RPMI8226 (cell line): Measurements from ENCODE around the gene MEGF9.
"Not testable (repeated sequence)": the region's sequence is repeated elsewhere in the genome, so short reads cannot be mapped to it uniquely, and the experiment has no call there.

ENCODE experiments used
- DNase-seq: peaks from one replicate; pipeline ENCODE4 v3.0.0-alpha.2; 2015

MEGF9 gene

DNA sequence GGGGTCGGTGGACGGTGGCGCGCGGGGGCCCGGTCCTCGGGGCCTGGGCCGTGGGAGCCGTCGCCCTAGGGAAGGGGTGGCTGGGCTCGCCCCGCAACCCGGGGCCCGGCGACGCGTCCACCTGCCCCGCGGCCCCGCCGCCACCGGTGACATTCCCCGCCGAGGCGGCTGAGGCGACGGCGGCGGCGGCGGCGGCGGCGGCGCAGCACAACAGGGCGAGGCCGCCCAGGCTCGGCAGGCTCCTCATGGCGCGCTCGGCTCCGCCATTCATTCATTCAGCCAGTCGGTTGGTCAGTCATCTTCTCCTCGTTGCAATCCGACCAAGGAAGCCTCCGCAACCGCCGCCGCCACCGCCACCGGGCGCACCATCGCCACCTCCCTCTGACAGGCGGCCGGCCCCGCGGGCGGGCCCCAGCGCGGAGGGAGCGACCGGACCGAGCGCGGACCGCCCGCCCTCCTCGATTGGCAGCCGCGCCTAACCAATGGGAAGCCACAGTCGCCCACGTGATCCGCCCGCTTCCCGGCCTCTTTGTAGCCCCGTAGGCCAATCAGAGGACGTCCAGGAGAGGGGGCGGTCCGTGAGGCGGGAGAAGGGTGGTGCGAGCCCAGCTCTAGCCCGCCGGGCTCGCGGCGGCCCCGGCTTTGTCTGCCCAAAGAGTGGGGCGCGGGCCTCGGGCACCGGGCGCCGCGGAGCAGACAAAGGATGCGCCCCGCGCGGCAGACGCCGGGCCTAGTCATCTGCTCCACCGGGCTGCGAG is at the start of gene MEGF9:
Gene MEGF9 (minus strand): TSS at position 383 of the 758 bp plus-strand sequence. CDS start 112 bp downstream, at position 271.
- peak; percentile 99 for DNase-seq

DNA sequence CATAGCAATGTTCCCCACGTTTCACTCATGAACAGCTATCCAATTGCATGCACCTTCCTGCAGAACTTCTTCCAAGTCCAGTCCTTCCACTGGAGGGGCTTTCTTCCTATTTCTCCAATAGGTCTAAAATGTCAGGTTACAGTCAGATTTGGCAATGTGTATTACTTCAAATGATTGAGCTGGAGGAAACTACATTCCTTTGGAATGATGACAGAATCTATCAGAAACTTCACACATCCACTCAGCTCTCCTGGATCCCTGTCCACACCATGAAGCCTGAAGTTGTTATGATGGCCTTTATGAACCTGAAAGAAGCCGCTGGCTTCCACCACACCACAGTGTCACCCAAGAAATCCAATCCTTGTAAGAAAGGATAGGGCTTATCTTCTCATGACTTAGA is 46.7 kb upstream of the MEGF9 start:
- no peak for DNase-seq

DNA sequence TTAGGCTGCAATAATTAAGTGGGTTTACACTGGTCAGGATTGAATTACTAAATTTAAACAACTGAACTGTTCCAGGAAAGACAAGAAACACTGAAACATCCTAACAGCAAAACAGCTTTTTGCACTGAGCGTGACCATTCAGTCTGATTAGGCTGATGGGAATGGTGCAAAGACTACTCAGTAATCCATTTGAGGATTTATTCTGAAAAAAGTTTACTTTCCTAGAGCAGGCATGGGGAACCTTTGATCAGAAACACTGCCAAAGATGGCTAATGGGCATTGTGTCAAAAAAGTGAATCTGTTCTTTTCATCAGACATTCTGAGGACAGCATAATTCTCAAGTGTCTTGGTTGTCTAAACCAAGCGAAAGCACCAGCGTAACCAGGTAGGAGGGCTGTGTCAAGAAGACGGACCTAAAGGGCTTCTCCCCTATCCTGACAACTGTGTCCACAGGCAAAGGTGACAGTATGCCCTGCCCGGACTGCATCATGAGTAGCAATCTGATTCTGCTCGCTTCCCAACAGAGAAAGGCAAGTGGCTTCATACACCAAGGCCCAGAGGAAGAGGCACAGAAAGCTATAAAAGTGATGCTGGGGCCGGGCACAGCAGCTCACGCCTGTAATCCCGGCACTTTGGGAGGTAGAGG is 45.6 kb upstream of the MEGF9 start:
- no peak for DNase-seq

DNA sequence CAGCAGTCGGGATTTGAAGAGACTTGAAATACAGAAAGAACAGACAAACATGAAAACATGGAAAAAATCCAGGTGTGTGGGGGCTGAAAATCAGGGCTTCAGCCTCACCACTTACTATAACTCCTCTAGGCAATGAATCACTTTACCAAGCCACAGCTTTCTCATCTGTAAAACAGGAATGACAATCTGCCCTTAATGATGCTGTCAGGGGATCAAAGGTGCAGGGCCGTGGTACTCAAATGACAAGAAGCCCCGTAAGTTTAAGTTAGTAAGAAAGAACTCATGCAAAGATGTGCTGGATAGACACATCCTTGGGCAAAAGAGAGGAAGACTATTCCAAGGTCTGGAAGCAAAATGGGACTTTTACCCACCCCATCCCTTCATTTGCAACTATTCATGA is 44.3 kb upstream of the MEGF9 start:
- DNase-seq = no peak

DNA sequence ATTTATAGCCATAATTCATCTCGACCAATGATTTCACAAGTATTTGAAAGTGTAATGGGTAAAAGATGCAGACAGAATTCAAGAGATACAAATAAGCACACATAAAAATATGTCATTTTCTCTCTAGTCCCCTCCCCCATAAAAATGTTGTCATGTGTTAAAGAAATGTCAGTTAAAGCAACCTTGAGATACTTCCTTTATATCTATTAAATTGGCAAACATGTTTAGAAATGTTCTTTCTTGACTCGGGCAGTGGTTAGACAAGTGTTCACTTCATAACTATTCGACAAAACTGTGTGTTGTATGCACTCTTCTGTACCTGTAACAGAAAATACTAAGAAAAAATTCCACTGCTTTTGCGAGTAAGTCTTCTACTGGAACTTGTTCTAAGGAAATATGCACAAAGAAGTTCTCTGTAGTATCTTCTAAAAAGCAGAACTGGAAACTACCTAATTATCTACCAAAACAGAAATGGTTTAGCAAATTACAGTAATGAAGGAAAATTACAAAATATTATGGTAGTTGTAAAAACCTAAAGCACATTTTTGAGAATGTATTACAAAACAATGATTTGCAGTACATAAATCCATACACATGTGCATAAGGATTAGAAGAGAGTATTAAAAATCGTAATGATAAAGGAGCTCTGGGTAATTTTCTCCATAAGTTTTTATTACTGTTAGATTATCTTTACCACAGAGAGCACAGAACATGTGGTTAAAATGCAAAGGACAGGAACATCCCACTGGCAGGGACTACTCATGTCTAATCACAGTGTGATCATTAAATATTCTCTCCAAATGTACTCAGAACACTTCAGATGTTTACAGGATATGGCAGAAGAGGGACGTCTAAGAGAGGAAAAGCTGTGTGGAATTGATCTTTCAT is 43.0 kb upstream of the MEGF9 start:
- DNase-seq = no peak

DNA sequence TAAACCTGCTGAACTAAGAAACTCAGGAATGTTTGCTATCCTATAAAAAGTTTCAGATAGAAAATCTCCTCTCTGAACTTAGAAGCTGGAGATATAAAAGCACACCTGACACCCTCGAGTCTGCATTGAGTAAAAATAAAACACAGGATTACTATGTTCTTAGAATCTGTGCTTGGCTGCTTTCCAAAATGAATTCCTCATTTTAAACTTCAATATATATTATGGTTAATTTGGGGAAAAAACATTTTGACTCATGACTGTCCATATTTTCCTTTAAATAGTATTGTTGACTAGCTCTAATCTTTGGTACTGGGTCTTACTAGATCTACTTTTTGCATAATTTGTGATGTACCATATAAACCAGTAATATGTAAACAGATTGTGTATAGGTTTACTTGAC is 42.3 kb upstream of the MEGF9 start:
- no peak for DNase-seq

DNA sequence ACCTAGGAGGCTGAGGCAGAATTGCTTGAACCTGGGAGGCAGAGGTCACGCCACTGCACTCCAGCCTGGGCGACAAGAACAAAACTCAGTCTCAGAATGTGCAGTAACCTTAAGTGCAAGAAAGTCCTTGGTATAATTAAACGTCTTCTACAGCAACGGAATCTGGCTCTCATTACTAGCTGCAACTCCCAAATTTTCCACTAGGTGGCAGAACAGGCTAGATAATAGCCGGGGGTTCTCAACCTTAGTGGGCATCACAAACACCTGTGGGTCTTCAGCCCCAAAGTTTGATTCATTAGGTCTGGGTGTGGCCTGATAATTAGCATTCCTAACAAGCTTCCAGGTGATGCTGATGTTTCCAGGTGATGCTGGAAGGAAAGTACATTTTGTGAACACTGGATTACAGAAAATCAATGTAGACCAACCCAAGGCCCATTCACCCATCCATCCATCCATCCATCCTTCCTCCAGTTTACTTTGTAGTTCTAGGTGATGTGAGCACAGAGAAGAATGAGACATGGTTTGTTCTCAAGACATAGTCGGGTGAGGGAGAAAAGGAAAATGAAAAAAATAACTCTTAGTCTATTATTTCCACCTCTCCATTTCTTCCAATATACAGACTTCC is 41.7 kb upstream of the MEGF9 start:
- DNase-seq = peak; percentile 72

DNA sequence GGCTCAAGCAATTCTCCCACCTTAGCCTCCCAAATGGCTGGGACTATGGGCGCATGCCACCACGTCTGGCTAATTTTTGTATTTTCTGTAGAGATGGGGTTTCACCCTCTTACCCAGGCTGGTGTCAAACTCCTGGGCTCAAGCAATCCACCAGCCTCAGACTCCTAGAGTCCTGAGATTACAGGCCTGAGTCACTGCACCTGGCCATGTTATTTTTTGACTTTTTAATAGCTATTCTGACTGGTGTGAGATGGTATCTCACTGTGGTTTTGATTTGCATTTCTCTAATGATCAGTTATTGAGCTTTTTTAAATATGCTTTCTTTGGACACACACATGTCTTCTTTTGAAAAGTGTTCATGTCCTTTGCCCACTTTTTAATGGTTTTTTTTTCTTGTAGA is 40.8 kb upstream of the MEGF9 start:
- no peak for DNase-seq

DNA sequence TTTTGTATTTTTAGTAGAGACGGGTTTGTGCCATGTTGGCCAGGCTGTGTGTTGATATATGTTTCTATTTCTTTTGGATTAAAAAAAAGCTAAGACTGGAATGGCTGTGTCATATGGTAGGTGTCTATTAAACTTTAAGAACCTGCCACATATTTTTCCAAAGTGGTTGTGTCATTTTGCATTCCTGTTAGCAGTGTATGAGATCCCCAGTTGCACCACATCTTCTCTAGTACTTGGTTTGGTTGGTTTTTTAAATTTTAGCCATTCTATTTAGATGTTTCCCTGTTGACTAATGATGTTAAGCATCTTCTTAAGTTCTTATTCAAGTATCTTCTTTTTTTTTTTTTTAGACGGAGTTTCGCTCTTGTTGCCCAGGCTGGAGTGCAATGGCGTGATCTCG is 36.2 kb upstream of the MEGF9 start:
- DNase-seq = no peak

DNA sequence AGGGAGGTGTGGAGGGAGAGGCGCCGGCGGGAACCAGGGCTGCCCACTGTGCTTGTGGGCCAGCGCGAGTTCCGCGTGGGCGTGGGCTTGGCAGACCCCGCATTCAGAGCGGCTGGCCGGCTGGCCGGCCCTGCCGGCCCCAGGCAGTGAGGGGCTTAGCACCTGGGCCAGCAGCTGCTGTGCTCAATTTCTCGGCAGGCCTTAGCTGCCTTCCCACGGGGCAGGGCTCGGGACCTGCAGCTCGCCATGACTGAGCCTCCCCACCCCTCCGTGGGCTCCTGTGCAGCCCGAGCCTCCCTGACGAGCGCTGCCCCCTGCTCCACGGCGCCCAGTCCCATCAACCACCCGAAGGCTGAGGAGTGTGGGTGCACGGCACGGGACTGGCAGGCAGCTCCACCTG is 32.1 kb upstream of the MEGF9 start:
- DNase-seq = not testable (repeated sequence)

DNA sequence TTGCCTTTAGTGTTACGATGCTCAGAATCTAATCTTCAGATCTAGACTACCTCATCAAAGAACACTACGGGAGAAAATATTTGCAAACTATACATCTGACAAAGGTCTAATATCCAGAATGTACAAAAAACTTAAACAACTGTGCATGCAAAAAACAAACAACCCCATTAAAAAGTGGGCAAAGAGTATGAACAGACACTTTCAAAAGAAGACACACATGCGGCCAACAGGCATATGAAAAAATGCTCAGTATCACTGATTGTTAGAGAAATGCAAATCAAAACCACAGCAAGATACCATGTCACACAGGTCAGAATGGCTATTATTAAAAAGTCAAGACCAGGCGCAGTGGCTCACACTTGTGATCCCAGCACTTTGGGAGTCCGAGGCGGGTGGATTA is 31.0 kb upstream of the MEGF9 start:
- no peak for DNase-seq

DNA sequence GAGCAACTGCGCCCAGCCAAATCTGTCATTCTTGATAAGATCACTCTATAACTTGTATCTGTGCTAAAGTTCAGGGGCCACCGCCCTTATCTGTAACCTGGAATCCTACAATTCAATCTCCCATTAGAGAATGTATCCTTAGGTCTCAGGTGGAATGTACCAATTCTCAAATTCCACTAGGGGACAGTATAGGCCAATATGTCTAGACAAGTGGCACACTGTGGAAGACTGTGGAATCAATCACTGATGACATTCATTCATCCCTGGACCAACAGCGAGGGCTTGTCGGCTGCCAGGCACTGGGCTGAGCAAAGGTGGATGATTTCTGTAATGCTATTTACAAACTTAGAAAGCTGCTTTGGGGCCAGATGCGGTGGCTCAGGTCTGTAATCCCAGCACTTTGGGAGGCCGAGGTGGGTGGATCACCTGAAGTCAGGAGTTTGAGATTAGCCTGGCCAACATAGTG is 28.7 kb upstream of the MEGF9 start:
- DNase-seq = peak; percentile 59

DNA sequence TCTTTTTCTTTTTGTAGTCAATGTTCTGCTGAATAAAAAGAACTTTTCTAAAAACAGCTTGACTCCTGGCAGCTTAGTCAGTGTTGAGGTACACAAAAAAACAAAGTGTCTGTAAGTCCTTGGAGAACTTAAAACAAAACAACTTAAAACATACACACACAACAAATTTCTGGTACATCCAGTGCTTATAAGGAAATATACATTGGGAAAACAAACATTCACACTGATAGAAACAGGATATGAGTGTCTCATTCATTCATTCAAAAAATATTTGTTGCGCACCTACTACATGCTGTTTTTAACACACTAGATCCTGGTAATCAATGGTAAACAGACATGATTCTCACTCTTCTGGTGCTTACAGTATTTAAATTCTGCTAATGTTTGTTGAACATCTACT is 27.4 kb upstream of the MEGF9 start:
- no peak for DNase-seq

DNA sequence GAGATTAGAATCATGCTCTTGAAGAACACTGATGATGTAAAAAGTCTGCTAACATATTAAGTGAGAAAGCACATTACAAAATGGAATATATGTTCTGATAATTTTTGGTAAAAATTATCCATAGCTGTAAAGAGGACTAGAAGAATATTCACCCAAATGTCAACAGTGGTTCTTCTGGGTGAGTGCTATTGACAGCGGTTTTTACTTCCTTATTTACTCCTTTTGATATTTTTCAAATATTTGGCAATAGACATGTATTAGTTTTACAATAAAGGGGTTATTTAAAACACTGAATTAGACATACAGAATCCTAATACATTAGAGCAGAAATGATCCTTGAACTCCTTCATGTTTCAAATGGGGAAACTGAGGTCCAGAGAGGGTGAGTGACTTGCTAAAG is 26.9 kb upstream of the MEGF9 start:
- DNase-seq = no peak

DNA sequence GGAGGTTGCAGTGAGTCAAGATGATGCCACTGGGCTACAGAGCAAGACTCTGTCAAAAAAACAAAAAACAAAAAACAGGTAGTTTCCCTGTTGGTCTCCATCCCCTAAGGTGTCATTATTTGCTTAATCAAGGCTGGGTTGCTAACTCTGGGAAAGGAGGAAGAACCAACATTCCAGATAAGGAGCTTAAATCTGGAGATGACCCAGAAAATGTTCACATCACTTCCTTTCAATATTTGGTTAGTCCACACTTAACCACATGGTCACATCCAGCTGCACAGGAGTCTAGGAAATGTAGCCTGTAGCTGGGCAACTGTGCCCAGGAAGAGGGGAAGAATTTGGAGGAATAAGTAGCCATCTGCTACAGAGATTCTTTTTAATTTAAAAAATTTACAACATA is 25.9 kb upstream of the MEGF9 start:
- no peak for DNase-seq

DNA sequence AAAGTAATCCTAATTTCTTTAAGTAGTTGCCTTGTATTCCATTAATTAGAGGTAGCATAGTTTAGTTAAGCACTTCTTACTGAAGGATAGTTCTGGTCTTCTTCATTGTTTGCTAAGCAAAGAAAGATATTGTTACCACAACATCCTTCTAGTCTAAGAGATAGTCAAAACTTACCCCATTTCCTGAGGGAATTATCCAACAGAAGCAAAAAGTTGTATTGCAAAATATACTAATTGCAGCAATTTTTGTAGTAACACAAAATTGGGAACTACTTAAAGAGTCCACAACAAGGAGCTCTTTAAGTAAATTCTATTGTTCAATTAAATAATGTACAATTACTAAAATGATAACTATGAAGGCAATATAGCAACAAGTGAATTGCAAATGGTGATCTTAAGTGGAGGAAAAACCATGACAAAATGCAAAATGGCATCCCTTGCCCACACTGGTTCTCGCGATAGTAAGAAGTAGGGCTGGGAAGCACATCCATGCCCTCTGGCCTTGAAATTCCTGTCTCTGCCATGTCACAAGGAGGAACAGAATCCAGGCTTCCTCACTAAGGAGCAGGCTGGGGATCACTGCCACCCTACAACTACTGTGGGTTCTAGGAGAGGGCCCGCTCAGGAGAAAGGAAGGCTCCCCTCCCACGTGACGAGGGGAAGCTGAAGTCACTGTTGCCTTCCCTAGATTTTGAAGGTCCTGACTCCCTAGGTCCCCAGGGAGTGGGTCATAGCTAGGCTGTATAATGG is 23.3 kb upstream of the MEGF9 start:
- DNase-seq = no peak

DNA sequence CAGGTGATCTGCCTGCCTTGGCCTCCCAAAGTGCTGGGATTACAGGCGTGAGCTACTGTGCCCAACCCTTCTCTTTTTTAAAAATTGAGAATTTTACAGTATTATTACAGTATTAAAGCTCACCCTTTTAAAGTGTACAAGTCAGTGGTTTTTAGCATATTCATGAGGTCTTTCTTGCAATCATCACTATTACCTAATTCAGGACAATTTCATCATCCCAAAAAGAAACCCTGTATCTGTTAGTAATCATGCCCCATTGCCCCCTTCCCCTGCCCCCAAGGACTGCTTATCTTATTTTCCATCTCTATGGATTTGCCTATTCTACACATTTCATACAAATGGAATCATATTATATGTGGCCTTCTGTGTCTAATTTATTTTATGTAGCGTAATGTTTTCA is 22.6 kb upstream of the MEGF9 start:
- no peak for DNase-seq

DNA sequence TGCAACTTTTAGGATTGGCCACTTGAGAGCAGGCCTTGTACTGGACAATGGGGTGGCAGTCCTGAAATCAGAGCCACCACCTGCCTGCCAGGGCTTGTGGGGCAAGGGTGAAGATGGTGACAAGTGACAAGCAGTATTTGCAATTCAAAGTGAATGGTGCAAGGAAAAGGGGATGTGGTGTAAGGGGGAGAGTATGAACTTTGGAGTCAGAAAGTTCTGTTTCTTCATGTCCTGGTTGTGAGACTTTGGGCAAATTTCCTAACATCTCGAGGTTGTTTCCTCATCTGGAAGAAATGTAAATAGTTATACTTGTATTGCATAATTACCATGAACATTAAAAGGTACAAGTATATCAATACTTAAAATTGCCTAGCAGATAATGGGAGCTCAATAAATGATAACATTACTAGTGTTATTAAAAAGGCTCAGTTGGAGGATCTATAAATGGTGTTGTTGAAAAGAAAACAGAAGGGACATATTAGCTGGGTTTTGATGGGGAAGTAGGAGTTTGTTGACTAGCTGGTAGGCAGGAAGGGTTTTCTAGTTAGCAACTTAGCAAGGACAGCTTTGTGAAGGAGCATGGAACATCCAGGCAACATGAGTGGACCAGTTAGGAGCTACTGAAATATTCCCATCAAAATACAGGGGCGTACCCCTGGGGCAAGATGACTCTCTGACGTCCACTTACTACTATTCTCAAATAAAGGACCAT is 21.3 kb upstream of the MEGF9 start:
- DNase-seq = no peak

DNA sequence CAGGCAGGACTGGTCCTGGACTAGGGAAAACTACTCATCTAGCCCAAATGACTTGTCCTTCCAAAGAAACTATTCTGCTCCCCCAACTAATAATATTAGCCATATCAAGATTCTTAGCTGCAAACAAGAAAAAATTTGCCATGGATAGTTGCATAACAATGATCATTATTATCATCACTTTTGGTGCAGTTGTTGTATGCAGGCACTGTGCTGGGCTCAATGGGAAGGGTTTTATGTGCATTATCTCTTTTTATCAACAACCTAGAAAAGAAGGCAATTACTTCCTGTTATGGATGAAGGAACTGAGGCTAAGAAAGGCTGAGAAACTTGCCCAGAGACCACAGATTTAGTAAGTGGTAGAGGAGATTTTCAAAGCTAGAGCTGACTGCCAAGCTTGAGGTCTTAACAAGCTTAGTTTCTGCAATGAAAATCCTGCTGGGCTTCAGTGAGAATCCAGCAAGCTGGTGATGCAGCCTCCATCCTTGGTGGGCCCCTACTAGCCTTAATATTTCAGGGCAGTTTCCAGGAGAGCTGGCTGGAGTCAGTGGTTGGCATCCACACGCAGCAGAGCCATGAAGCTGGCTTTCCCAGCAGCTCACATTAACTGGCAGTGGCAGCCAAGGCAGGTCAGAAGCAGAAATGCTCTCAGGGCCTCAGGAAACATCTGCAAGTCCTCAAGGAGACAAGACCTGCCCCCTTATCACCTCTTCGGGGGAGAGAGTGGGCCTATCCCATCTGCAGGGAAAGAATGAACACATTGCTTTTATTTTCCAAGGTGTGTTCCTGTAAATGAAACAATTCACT is 20.5 kb upstream of the MEGF9 start:
- DNase-seq = no peak

DNA sequence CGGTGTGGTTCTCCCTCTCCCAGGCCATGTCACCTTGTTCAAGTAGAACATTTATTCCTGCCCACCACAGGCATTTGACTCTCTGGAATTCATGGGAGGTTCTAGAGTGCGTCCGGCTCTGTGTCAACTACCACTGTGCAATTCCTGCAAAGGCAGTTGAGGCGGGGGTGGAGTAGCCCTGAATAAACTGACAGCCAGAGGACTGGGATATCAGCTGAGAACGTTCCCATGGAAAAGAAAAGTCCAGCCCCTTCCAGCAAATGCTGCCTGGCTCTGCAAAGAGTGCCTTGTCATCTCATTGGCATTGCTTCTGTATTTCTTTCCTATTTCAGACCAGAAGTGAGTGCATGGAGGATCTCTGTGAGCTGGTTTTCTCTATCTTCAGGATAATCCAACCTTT is 18.9 kb upstream of the MEGF9 start:
- no peak for DNase-seq
